GM12878 (cell line): ENCODE results near the gene PI3. TPM values are rescaled to one million over a fixed set of nuclear protein-coding genes. Genes with fewer than 3 reads are reported as not detected.

Experiments used
- ATAC-seq: fragments of 200-7000 bp; cut with Tn5 transposase; 3 replicates; pipeline ENCODE4 v1.9.1; 2020; ENCODE audit warnings: mild to moderate bottlenecking, moderate library complexity
- BruUV-seq: library from RNA; stranded (reverse); fragments of 400-500 nt; replicated peaks from 2 replicates; lab custom pipeline; 2021; lab: Mats Ljungman, UMichigan
- CTCF ChIA-PET: fragments of 300-600 bp; sonication (Branson Sonifier 250); formaldehyde crosslinking; extraction: SDS; loops from one replicate; lab custom pipeline; 2021; ENCODE audit warnings: inconsistent platforms; lab: Yijun Ruan, JAX
- POLR2A ChIA-PET: fragments of 350-600 bp; formaldehyde crosslinking; extraction: SDS; loops from one replicate; lab custom pipeline; 2021; ENCODE audit warnings: inconsistent platforms; lab: Charles Lee
- RAD21 ChIA-PET: fragments of 300-600 bp; sonication (Branson Sonifier 250); formaldehyde crosslinking; loops from one replicate; lab custom pipeline; 2023; ENCODE audit warnings: antibody characterized with exemption; ENCODE audit not compliant: unreplicated experiment; lab: Charles Lee
- SMC1A ChIA-PET: fragments of 300-600 bp; sonication (Branson Sonifier 250); formaldehyde crosslinking; loops from one replicate; lab custom pipeline; 2023; ENCODE audit not compliant: unreplicated experiment, uncharacterized antibody; lab: Charles Lee
- DNase-seq: peaks from one replicate; pipeline ENCODE4 v3.0.0-alpha.2; 2011; ENCODE audit warnings: low read depth, low spot score
- FAIRE-seq: peaks from 3 replicates; lab custom pipeline; 2011; peaks lifted over from hg19 to GRCh38; lab: Jason Lieb, UNC
- H2AFZ ChIP-seq: 2 replicates; pipeline ENCODE4 v1.6.0; 2011; ENCODE audit warnings: low read depth, low read length, control low read depth; ENCODE audit not compliant: control insufficient read depth
- H3K27ac ChIP-seq: 2 replicates; pipeline ENCODE4 v1.5.1; 2011; ENCODE audit warnings: control low read depth; ENCODE audit not compliant: control insufficient read depth, insufficient read depth
- H3K27me3 ChIP-seq, 2 experiments: replicated peaks in 1 of 2; 2 replicates each; pipeline versions ENCODE4 v1.6.0 to v1.6.1; 2011; ENCODE audit warnings: low read length in 1 of 2; ENCODE audit not compliant: control insufficient read depth in 2 of 2, insufficient read depth in 2 of 2
- H3K36me3 ChIP-seq, 2 experiments: 2 replicates each; pipeline ENCODE4 v1.5.1; 2011; ENCODE audit warnings: low read length in 1 of 2; ENCODE audit not compliant: control insufficient read depth in 2 of 2, insufficient read depth in 2 of 2
- H3K4me1 ChIP-seq: 2 replicates; pipeline ENCODE4 v1.6.1; 2011; ENCODE audit warnings: mild to moderate bottlenecking, low read length, moderate library complexity, mixed read lengths; ENCODE audit not compliant: control insufficient read depth, insufficient read depth
- H3K4me2 ChIP-seq: 2 replicates; pipeline ENCODE4 v1.6.0; 2011; ENCODE audit warnings: control low read depth; ENCODE audit not compliant: control insufficient read depth, insufficient read depth
- H3K4me3 ChIP-seq: fragments of 200-600 bp; sonication (generic); 2 replicates; pipeline ENCODE4 v1.5.1; 2016
- H3K79me2 ChIP-seq: 2 replicates; pipeline ENCODE4 v1.6.0; 2011; ENCODE audit warnings: low read length; ENCODE audit not compliant: control insufficient read depth, insufficient read depth
- H3K9ac ChIP-seq: 2 replicates; pipeline ENCODE4 v1.8.0; 2011; ENCODE audit warnings: low read length, control low read depth, mixed read lengths; ENCODE audit not compliant: control insufficient read depth, insufficient read depth
- H3K9me3 ChIP-seq: replicated peaks from 3 replicates; pipeline ENCODE4 v1.5.1; 2011; ENCODE audit warnings: mild to moderate bottlenecking, low read length; ENCODE audit not compliant: control insufficient read depth, insufficient read depth
- H4K20me1 ChIP-seq: 2 replicates; pipeline ENCODE4 v1.6.0; 2011; ENCODE audit not compliant: control insufficient read depth, insufficient read depth
- CBX3 ChIP-seq: fragments of 200-600 bp; sonication (generic); IDR thresholded peaks from 2 replicates; pipeline ENCODE4 v1.6.1; 2016; ENCODE audit warnings: low read depth, borderline replicate concordance
- CREB1 ChIP-seq: IDR thresholded peaks from 2 replicates; pipeline ENCODE4 v1.6.1; 2012; ENCODE audit warnings: low read depth, mild to moderate bottlenecking, inconsistent platforms
- ETV6 ChIP-seq, 2 experiments: fragments of 450-650 bp in 1 of 2; IDR thresholded peaks in 1 of 2; conservative IDR thresholded peaks in 1 of 2; 2 replicates each; pipeline ENCODE4 v1.6.1; 2014; ENCODE audit warnings: antibody characterized with exemption in 1 of 2, borderline replicate concordance in 1 of 2, low read depth in 1 of 2, mild to moderate bottlenecking in 1 of 2, moderate library complexity in 1 of 2
- HDAC2 ChIP-seq: fragments of 200-600 bp; sonication (generic); IDR thresholded peaks from 2 replicates; pipeline ENCODE4 v1.6.1; 2017
- IKZF1 ChIP-seq: fragments of 450-650 bp; conservative IDR thresholded peaks from 2 replicates; pipeline ENCODE4 v1.6.1; 2017; ENCODE audit warnings: antibody characterized with exemption, mild to moderate bottlenecking
- IRF5 ChIP-seq: fragments of 450-650 bp; IDR thresholded peaks from 2 replicates; pipeline ENCODE4 v1.6.1; 2017; ENCODE audit warnings: borderline replicate concordance
- KLF5 ChIP-seq: fragments of 450-650 bp; IDR thresholded peaks from 2 replicates; pipeline ENCODE4 v1.6.1; 2014; ENCODE audit warnings: mild to moderate bottlenecking; ENCODE audit not compliant: partially characterized antibody
- MTA2 ChIP-seq: fragments of 450-650 bp; IDR thresholded peaks from 2 replicates; pipeline ENCODE4 v1.6.1; 2016; ENCODE audit warnings: low read depth, mild to moderate bottlenecking, moderate library complexity
- NFYB ChIP-seq: IDR thresholded peaks from 2 replicates; pipeline ENCODE4 v1.6.1; 2011; ENCODE audit warnings: low read depth, mild to moderate bottlenecking, low read length, improper control_type of control experiment, moderate library complexity; ENCODE audit not compliant: insufficient read depth
- PAX5 ChIP-seq: IDR thresholded peaks from 2 replicates; pipeline ENCODE4 v1.6.1; 2011; ENCODE audit warnings: low read depth, low read length, borderline replicate concordance
- RELB ChIP-seq: fragments of 450-650 bp; IDR thresholded peaks from 2 replicates; pipeline ENCODE4 v1.6.1; 2017; ENCODE audit warnings: low read depth, mild to moderate bottlenecking, moderate library complexity
- REST ChIP-seq: IDR thresholded peaks from 2 replicates; pipeline ENCODE4 v1.6.1; 2012; ENCODE audit warnings: mild to moderate bottlenecking, low read depth, low read length
- SIX5 ChIP-seq: IDR thresholded peaks from 2 replicates; pipeline ENCODE4 v1.6.1; 2011; ENCODE audit warnings: mild to moderate bottlenecking, low read depth, low read length, moderate library complexity; ENCODE audit not compliant: severe bottlenecking
- SMAD5 ChIP-seq: IDR thresholded peaks from 2 replicates; pipeline ENCODE4 v1.6.1; 2016; ENCODE audit warnings: antibody characterized with exemption, low read depth
- SP1 ChIP-seq: IDR thresholded peaks from one replicate; pipeline ENCODE4 v1.6.1; 2011; ENCODE audit warnings: low read depth, low read length
- TCF7 ChIP-seq: IDR thresholded peaks from 2 replicates; pipeline ENCODE4 v1.6.1; 2014; ENCODE audit warnings: antibody characterized with exemption, borderline replicate concordance
- ZBED1 ChIP-seq: IDR thresholded peaks from 2 replicates; pipeline ENCODE4 v1.6.1; 2016; ENCODE audit warnings: borderline replicate concordance
- ZNF207 ChIP-seq: fragments of 450-650 bp; IDR thresholded peaks from 2 replicates; pipeline ENCODE4 v1.6.1; 2014; ENCODE audit warnings: antibody characterized with exemption, mild to moderate bottlenecking, borderline replicate concordance
- ZNF24 ChIP-seq: fragments of 450-650 bp; IDR thresholded peaks from 2 replicates; pipeline ENCODE4 v1.6.1; 2017; ENCODE audit warnings: antibody characterized with exemption, mild to moderate bottlenecking
- ZSCAN29 ChIP-seq: fragments of 450-650 bp; IDR thresholded peaks from 2 replicates; pipeline ENCODE4 v1.6.1; 2017; ENCODE audit warnings: mild to moderate bottlenecking, moderate library complexity
- WGBS: methylation state at CpG from one replicate; pipeline ENCODE4 v1.1.6; 2016; ENCODE audit warnings: low lambda C conversion rate; ENCODE audit not compliant: insufficient replicate concordance, insufficient coverage; ENCODE audit errors: missing lambda C conversion rate; 5-methylcytosine and 5-hydroxymethylcytosine counted together
- in situ Hi-C: fragments of 300-500 bp; cut with MboI; formaldehyde crosslinking; loops from 9 replicates; pipeline ENCODE4 v1.14.3; 2018; ENCODE audit warnings: mixed read lengths
- intact Hi-C: fragments of 100-400 bp; cut with micrococcal nuclease; formaldehyde crosslinking; loops from one replicate; pipeline ENCODE4 v1.14.2; 2022; ENCODE audit not compliant: unreplicated experiment
- polyA plus RNA-seq, 11 experiments: library from polyadenylated mRNA; depleted of rRNA in 4 of 11; unstranded in 6 of 11; stranded (reverse) in 5 of 11; fragments of >200 nt; fragmentation: Nextera tagmentation in 4 of 11; fragmentation: Illumina TruSeq in 1 of 11; extraction: Ambion mirVana in 4 of 11; extraction: Trizol in 1 of 11; gene quantifications; 1 replicate in 1 of 11; 2 replicates in 10 of 11; pipeline versions ENCODE4 v1.2.1 to v1.2.3, GENCODE V29; 2011 to 2016; ENCODE audit warnings: inconsistent platforms in 2 of 11, missing spikeins in 2 of 11, low read depth in 1 of 11
- total RNA-seq, 4 experiments: library from RNA; depleted of rRNA in 3 of 4; stranded (reverse); fragments of >200 nt in 3 of 4; fragmentation: Illumina TruSeq in 1 of 4; extraction: Trizol in 1 of 4; gene quantifications; 2 replicates each; pipeline versions ENCODE4 v1.2.1 to v1.2.3, GENCODE V29; 2013 to 2021

Gene PI3
- total and polyA plus RNA-seq, 10 of the 15 experiments (the other 5 are each of a cell fraction or from before 2014, with no cell fraction given) = not detected

- Histone ChIP-seq H3K4me3 (no peak overlapping the region), H4K20me1 (no peaks in the 10 kb centered on the region), H3K4me2 (no peak overlapping the region), H3K27ac (no peak overlapping the region), H3K36me3 (no peaks in the 10 kb centered on the region), H3K9me3 (no peaks in the 10 kb centered on the region; the same call in 2 of the 3 replicates), H2AFZ (no peak overlapping the region), H3K4me1 (no peaks in the 10 kb centered on the region), H3K9ac (no peak overlapping the region), H3K79me2 (no peaks in the 10 kb centered on the region)
- FAIRE-seq = no peak
- no peak for ATAC-seq
- intact Hi-C loops (no loop called here), in situ Hi-C loops (no loop called here)
- ChIA-PET CTCF (interaction anchor here (1.3 kb wide), 1 partner anchor 68 kb away, joined by 3 read pairs; no protein-coding TSS in a partner anchor), RAD21 (interaction anchor here (0.5 kb wide), 1 partner anchor 799 kb away, joined by 3 read pairs; no protein-coding TSS in a partner anchor), POLR2A (no interaction called here), SMC1A (no interaction called here)
- DNase-seq = no peak
- 6% methylated on average over 1 of the region's 1 CpG for WGBS
- BruUV-seq = no TSS peak
- TF ChIP-seq ZNF207 = no peak
- TF ChIP-seq ZBED1 = no peak
- no peak for TF ChIP-seq SMAD5
- no peak for TF ChIP-seq CBX3
- no peak for TF ChIP-seq PAX5
- no peak for TF ChIP-seq CREB1
- no peak for TF ChIP-seq HDAC2
- TF ChIP-seq TCF7 = no peak
- no peak for TF ChIP-seq IRF5
- no peak for TF ChIP-seq SIX5
- no peak for TF ChIP-seq RELB
- no peak for TF ChIP-seq NFYB
- no peak for TF ChIP-seq KLF5
- TF ChIP-seq IKZF1 = no peak
- no peak for TF ChIP-seq ZNF24
- TF ChIP-seq ZSCAN29 = no peak
- no peak for TF ChIP-seq REST
- TF ChIP-seq MTA2 = no peak
- no peak for TF ChIP-seq SP1
- TF ChIP-seq ETV6 (conservative IDR thresholded peaks at IDR 0.05 in 1 of 2, IDR thresholded peaks at IDR 0.05 in 1 of 2; ENCODE audit: borderline replicate concordance in 1 of 2, low read depth in 1 of 2) = no peak
- TF ChIP-seq, all 136 proteins: peak for 0
- no peaks in the 10 kb centered on the region for H3K27me3 ChIP-seq
Observed at GRCh38 chr20:45163083-45163803, 11.5 kb upstream of the PI3 start.
